HG02840 (cell line): ENCODE measurements around the gene PRPF19.

Experiments used
- ATAC-seq: cut with Tn5 transposase; IDR thresholded peaks from one replicate; pipeline ENCODE4 v1.9.1; 2021; ENCODE audit warnings: mild to moderate bottlenecking, moderate library complexity, moderate number of reproducible peaks; ENCODE audit not compliant: unreplicated experiment, low FRiP score

The PRPF19 gene

DNA sequence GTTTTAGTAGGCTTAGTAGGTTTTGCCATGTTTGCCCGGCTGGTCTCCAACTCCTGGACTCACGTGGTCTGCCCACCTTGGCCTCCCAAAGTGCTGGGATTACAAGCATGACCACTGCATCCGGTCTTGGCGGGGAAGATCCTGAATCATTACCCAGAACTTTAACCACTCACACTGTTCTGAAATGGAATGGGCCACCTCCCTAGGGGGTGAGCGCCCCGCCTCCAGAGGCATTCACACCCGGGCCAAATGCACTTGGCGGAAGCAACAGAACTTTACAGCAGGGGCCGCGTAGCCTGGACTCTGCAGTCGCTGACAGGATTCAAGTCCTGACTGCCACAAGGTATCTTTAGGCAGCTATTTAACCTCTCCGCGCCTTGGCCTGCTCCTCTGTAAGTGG is 59.1 kb downstream of the PRPF19 start:
- no peak for ATAC-seq

DNA sequence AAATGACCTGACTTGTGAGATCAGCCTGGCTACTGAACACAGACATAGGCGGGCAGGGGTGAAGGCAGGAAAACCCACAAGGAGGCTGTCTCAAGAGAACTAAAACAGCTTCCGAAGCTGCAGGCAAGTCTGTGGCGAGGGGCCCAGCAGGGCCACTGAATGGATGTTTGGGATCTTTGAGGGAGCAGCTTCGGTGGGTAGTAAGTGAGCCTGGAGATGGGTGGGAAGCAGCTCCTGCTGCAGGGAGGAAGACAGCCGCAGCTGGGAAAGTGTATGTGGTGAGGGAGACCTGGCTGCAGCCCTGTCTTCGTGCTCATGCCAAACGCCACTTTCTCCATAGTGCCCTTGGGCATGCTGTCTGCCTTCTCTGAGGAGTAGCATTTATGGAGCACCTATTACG is 61.0 kb downstream of the PRPF19 start:
- no peak for ATAC-seq

DNA sequence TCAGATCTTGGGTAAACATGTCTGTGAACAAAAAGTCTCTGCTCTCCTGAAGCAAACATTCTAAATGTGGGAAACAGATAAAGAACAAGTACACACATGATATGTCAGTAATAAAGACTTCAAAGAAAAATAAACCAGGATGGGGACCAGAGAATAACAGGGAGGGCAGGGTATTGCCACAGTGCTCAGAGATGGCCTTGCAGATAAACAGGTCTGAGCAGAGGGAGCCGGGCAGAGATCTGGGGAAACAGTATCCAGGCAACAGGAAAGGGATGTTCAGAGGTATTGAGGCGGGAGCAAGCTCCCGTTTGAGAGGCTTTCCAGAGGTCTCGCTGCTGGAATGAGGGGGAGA is 61.5 kb downstream of the PRPF19 start:
- ATAC-seq, result no peak

DNA sequence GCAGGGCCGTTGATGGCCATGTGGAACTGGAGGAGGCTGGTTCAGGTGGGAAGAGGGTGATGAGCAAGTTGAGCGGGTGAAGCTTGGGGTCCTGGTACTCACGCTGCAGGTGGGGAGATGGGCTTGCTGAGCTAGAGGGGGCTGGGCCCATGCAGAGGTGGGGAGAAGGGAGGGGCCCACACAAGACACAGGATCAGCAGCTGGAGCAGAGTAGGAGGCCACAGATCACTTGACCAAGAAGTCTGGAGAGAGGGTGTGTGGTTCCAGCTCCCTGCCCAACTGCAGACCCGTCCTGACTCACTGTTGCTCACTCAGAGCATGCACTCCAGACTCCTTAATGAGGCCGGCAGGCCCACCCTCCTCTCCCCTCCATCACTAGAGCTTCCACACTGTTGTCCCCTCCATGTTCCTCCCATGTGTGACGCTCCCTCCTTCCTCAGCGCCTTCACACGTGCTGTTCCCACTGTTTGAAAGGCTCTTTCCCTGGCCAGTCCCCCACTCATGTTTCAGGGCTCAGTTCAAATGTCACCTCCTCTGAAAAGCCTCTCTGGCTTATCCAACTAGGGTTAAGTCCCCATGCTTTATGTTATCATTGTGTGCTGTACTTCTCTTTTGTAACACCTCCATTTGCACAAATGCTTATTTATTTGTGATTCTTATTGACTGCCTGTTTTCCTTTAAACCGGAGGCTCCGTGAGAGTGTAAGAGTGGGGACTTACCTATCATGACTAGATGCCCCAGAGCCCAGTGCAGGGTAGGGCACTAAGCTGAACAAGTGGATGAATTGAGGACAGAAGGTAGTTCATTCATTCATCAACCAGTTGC is 62.1 kb downstream of the PRPF19 start:
- ATAC-seq, result no peak

DNA sequence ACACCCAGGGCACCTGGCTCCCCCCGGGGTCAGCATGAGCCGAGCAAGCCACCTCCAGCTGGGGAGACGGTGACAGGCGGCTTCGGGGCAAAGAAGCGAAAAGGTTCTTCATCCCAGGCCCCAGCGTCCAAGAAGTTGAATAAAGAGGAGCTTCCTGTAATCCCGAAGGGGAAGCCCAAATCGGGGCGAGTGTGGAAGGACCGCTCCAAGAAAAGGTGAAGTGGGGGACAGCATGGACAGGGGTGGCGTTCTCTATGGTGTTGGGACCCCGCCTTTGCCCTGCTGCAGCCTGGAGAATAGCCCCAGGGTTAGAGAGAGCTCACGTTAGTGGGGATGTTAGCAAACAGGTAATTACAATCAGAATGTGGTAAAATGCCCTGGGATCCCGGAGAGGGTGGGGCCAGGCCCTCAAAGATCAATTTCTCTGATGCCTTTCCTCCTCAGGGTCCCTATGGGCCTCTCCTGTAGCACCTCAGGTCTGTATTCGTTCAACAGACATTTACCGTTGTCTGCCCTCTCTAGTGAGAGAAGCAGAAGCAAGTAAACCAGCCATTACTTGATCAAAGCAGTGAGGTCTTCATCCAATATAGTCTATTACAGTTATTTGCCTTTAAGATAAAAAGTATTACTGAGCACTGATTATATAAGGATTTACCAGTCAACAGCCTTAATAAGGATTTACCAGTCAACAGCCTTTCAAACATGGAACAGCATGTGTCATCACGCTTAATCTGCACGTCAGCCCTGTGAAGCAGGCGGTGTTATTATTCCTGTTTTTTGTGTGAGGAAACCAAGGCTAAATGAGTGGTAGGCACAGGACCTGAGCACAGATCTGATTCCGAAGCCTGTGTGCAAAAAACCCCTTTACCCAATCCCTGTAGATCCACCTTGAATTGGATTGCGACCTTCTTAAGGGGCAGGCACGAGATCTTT is 63.5 kb downstream of the PRPF19 start:
- no peak for ATAC-seq

DNA sequence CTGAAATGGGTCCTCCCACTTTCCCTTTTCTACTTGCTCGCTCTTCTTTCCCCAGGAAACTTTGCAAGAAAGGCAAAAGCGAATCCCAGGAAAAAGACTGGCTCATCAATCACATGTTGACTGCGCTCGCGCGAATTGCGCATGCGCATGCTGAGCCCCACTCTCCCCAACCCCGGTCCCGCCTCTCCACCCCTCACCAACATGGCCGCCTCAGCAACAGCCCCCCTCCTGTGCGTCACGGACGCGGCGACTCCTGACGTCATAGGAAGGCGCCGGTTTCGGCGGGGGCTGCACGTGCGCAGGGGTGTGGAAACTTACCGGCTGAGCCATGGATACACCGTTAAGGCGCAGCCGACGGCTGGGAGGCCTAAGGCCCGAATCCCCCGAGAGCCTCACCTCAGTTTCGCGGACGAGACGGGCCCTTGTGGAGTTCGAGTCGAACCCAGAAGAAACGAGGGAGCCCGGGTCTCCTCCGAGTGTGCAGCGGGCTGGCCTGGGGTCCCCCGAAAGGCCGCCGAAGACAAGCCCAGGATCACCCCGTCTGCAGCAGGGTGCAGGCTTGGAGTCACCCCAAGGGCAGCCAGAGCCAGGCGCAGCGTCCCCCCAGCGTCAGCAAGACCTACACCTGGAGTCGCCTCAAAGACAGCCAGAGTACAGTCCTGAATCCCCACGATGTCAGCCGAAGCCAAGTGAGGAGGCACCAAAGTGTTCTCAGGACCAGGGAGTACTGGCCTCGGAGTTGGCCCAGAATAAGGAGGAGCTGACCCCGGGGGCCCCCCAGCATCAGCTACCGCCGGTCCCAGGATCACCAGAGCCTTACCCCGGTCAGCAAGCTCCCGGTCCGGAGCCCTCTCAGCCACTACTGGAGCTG is 64.4 kb downstream of the PRPF19 start, which contains the start of gene CCDC86:
Gene CCDC86 (plus strand): TSS at position 317 of the 871 bp plus-strand sequence. CDS start 12 bp downstream, at position 329.
- ATAC-seq, result peak; percentile 81
